Hematopoietic multipotent progenitor cell treated with erythropoietin and hydrocortisone succinate and interleukin-3 and kit ligand, for 8 days (in vitro differentiated cells): ENCODE data around the gene WASHC3.
"Not testable (repeated sequence)": the region's sequence is repeated elsewhere in the genome, so short reads cannot be mapped to it uniquely, and the experiment has no call there.

ENCODE experiments used
- DNase-seq: peaks from one replicate; pipeline ENCODE4 v3.0.0-alpha.2; 2015

The WASHC3 gene

GRCh38 chr12:102050660-102051430 lies 10.9 kb downstream of the WASHC3 start:
- no peak for DNase-seq

DNA sequence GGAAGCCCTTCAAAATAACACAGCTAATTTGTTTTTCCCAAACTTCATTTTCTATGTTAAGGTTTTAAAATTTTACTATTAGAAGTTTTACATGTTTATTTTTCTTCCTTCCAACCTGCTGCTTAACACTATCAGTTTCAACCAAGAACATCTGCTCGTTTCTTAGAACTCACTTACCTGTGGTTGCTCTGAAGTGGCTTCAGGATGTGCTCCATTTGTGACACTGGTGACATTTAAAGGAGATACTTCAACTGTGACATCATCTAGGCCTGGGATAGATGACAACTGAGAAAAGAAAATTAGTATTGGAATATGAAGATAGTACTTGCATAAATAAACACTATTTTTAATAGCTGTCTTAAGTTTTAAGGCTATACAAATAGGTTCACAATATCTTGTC lies 17.9 kb downstream of the WASHC3 start:
- no peak for DNase-seq

DNA sequence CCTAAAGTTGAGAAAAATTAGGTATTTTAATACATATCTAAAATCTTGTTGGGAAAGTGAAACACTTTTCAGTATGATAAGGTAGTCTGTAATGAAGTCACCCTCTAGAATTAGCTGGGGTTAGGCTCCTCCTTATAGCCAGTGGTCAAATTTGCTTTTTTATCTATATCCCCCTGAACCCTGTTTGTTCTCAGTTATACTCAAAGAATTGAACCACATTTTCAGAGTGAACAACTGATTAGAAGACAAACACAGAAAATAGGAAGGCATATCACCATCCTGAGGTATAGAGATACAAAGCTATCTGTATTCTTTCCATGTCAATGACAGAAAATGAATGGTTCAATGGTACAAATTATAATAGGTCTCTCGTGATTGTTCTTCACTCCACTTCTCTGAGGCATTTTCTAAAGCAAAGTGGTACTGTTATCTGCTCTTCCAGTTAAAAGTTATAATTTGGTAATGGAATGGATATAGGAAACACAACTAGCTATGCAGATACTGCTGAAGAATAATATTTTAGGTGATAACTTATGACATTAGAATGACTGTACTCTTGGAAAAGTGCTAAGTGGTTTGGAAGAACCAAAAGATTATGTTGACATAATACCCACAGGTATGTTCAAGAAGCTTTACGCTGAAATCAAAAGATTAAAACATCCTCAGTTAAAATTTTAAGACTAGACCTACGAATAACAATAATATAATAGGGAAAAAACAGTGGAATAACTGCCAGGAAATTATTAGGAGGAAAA lies 27.6 kb downstream of the WASHC3 start:
- peak; percentile 50 for DNase-seq

DNA sequence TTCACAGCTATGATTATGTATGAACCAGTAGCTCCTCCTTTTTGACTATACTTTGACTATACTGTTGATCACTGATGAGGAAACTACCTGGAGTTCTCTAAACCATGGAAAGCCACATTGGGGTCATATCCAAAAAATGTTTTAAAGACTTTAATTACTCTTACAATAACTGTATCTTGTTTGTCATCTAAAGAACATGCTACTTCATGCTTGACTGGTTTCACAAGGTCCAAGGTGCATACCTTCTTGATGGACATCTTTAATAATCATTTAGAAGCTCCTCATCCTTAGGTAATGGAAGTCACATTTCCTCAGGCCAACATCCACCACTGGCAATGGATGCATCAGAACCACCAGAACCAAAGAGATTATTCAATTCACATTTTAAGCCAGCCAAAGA lies 29.9 kb downstream of the WASHC3 start:
- DNase-seq, result no peak

- DNase-seq, result no peak
These were observed 32.6 kb downstream of the WASHC3 start for GRCh38 chr12:102029141-102029540.

GRCh38 chr12:102026728-102027127 lies 35.1 kb downstream of the WASHC3 start:
- DNase-seq, result no peak

- no peak for DNase-seq
These were observed 37.0 kb downstream of the WASHC3 start for GRCh38 chr12:102024765-102025164.

- no peak for DNase-seq
These were observed 38.4 kb downstream of the WASHC3 start for GRCh38 chr12:102023343-102023930.

GRCh38 chr12:102022286-102022685 lies 39.5 kb downstream of the WASHC3 start:
- DNase-seq, result no peak

GRCh38 chr12:102021540-102022246 lies 40.1 kb downstream of the WASHC3 start:
- DNase-seq, result no peak

DNA sequence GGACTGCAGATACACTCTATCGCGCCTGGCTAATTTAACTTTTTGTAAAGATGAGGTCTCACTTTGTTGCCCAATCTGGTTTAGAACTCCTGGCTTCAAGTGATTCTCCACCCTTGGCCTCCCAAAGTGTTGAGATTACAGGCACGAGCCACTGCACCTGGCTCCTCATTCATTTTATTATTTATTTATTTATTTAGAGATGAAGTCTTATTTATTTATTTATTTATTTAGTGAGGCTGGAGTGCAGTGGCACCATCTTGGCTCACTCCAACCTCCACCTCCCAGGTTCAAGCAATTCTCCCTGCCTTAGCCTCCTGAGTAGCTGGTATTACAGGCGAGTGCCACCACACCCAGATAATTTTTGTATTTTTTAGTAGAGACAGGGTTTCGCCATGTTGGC lies 43.2 kb downstream of the WASHC3 start:
- DNase-seq, result not testable (repeated sequence)

- no peak for DNase-seq
These were observed 45.3 kb downstream of the WASHC3 start for GRCh38 chr12:102016472-102016871.

DNA sequence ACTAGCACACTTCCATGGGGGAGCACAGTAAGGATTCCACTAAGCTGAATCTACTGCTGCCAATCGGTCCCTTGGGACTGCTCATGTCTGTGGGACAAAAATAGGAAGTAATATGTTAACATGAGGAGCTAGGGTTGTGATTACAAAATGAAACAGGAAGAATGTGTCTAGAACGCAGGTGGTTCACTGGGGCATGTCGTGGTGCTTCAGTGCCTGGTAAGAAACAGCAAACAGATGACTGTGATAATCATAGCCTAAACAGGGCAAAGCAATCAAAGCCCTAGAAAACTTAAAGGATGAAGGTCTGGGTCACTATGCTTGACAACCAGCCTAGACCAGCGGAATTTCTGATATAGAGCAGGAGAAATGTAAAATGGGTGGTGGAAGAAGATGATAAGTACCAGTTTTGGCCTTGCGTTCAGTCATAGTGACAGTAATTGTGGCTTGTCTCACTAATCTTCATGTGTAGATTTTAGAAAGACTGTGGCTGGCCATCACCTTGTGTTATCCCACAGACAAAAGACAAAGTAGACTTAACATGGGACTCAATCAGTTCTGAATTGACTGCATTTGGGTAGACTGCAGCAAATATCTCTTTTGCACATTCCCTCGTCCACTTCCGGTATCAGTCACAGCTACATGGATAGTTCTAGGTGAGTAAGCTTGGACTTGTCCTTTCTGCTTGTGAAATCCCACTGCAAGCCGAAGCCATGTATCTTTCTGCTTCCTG lies 51.4 kb downstream of the WASHC3 start:
- DNase-seq, result no peak

DNA sequence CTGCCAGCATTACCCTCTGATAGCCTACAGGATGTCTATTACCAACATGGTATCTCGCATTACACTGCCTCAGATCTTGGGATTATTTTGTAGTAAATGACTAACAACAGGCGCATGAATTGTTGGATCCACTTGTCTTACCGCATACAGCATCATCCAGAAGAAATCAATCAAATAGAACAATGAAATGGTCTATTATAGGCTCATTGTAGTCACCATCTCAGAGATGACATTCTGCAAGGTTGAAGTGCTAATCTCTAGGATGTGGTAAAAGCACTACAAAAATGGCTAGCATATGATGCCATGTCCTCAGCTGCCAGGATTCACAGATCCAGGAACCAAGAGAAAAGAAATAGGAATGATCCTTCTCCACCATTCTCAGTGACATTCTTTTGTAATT lies 52.0 kb downstream of the WASHC3 start:
- DNase-seq, result no peak

- no peak for DNase-seq
These were observed 53.1 kb downstream of the WASHC3 start for GRCh38 chr12:102008615-102009126.

DNA sequence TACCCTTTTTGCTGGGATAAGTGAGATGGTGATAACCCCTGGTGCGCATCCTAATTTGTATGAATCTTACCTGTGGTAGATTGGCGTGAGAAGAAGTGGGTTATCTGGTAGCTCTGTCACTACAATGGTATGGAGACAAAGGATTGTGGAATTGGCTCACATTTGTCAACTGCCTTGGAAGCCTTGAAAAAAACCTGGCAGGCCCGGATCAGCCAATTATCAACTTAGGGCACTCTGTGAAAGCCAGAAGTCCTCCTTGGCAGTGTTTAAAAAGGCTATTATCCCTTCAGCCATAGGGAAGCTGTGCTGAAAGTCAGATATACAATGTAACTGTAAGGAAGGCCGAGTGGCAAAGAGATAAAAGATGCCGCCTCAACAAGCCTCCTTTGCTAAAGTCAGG lies 56.5 kb downstream of the WASHC3 start:
- no peak for DNase-seq

GRCh38 chr12:101997102-101997501 lies 64.7 kb downstream of the WASHC3 start:
- DNase-seq, result no peak

DNA sequence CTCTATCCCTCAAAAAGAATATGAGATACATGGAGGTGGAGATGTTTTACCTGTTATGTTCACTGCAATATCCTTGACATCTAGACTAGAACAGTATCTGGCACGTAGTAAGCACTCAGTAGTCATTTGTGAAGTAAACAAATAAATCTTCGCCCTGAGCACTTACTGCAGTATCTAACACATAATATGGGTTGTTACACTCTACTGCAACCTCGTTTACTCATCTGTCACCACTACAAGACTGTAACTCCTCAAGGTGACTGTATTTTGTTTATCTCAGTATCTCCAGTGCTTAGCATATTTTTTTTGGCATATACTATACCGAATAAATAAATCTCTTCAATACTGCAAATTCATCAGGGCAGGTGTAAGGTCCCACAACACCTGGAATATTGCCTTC lies 66.1 kb downstream of the WASHC3 start:
- DNase-seq, result no peak

DNA sequence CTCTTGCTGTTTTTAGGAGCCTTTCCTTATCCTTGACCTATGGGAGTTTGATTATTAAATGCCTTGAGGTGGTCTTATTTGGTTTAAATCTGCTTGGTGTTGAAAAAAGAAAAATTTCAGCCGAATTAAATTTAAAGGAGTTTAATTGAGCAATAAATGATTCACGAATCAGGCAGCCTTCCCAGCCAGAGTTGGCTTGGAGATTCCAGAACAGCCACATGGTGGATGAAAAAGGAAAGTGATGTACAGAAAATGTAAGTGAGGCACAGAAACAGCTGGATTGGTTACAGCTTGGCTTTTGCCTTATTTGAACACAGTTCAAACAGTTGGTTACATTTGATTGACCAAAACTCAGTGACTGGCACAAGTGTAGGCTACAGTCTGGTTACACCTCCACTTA lies 69.7 kb downstream of the WASHC3 start:
- no peak for DNase-seq

DNA sequence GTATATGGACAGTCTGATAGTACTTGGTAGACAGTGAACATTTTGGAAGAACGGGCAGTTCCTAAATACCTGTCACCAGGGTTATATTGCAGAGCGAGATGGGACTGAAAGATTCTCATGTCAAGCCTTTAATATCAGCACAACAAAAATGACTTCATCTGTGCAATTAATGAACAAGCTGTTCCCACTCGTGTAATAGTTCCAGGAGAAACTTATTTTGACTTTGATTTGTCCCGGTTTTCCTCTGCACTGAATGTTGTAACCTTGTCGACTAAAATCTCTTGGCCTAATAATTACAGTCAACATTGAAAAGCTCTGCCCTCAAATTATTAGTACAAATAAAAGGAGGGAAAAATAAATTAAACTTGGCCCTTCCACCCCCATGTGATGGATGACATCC lies 79.5 kb downstream of the WASHC3 start:
- no peak for DNase-seq

DNA sequence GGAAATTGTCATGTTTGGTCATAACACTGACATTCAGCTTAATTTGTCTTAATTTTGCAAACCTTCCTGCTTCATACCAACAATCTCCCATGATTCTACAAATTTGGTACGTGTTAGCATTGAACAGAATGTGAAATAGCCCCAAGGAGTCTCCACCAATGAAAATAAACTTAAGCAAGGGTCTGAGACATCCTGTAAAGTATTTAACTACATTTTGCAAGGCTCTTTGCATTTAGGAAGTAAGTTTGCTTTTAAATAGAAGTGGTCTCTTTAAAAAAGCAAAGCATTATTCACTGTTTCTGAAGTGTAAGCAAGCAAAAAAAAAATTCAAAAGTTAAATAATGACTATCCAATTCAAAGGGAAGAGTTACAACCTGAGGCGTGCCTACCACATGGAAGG lies 79.9 kb downstream of the WASHC3 start:
- DNase-seq, result no peak

DNA sequence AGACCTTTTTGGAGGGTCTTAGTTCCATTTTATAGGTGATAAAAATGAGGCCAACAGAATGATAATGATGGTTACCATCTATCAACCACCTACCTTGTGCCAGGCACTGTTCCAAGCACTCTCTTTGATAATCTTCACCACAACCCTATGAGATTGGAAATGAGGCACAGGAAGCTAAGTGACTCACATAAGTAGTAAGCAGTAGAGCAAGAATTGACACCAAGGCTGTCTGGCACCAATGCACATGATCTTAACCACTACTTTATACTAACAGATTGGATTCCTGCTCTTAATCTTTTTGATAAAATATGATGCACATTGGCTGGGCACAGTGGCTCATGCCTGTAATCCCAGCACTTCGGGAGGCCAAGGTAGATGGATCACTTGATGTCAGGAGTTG lies 93.0 kb downstream of the WASHC3 start:
- DNase-seq, result no peak

DNA sequence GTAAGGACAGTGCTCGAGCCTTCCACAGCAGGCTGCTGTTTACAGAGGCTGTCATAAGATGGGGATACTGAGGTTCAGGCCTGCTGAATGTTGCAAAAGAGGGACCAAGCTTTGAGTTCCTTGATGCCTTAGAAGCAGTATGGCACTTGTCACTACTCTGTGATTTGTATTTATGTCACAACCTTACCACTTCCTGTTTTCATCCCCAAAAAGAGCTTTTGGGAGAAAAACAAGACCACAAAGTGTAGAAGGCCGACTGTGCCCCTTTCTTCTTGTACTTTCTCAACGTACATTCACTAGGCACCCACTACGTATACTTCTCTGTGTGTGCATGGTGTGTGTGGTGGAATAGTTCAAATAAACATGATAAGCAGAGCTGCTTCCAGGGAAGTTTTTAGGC lies 94.3 kb downstream of the WASHC3 start:
- DNase-seq, result no peak
